H9 (cell line): ENCODE measurements around the gene GFI1B. TPM values are rescaled to one million over a fixed set of nuclear protein-coding genes. Genes with fewer than 3 reads are reported as not detected.

Experiments used
- DNase-seq: peaks from one replicate; pipeline ENCODE4 v3.0.0-alpha.2; 2017
- H2AFZ ChIP-seq: one replicate; pipeline ENCODE4 v1.6.1; 2013; ENCODE audit warnings: mild to moderate bottlenecking, low read length, control low read depth, moderate library complexity
- H2AK5ac ChIP-seq: 2 replicates; pipeline ENCODE4 v1.6.1; 2013; ENCODE audit warnings: low read length, control low read depth, mixed read lengths; ENCODE audit not compliant: insufficient read length
- H2BK120ac ChIP-seq: one replicate; pipeline ENCODE4 v1.6.1; 2013; ENCODE audit warnings: low read depth, mild to moderate bottlenecking, low read length, control low read depth, inconsistent platforms; ENCODE audit not compliant: poor library complexity, severe bottlenecking
- H2BK12ac ChIP-seq: 2 replicates; pipeline ENCODE4 v1.6.1; 2013; ENCODE audit warnings: low read length, control low read depth, mixed read lengths, low read depth; ENCODE audit not compliant: insufficient read length
- H2BK15ac ChIP-seq: 2 replicates; pipeline ENCODE4 v1.6.1; 2013; ENCODE audit warnings: low read depth, low read length, control low read depth
- H2BK20ac ChIP-seq: one replicate; pipeline ENCODE4 v1.6.1; 2013; ENCODE audit warnings: low read depth, mild to moderate bottlenecking, low read length, control low read depth, inconsistent platforms; ENCODE audit not compliant: poor library complexity, severe bottlenecking
- H2BK5ac ChIP-seq: 2 replicates; pipeline ENCODE4 v1.6.1; 2013; ENCODE audit warnings: low read length, control low read depth, mixed read lengths; ENCODE audit not compliant: insufficient read length
- H3K14ac ChIP-seq: 2 replicates; pipeline ENCODE4 v1.6.1; 2013; ENCODE audit warnings: low read length, control low read depth; ENCODE audit not compliant: insufficient read depth
- H3K18ac ChIP-seq: 2 replicates; pipeline ENCODE4 v1.6.1; 2013; ENCODE audit warnings: low read depth, mild to moderate bottlenecking, mixed read lengths, low read length, control low read depth; ENCODE audit not compliant: insufficient read length
- H3K23ac ChIP-seq: 2 replicates; pipeline ENCODE4 v1.6.1; 2013; ENCODE audit warnings: low read length, control low read depth, mixed read lengths, low read depth; ENCODE audit not compliant: insufficient read length
- H3K23me2 ChIP-seq: 2 replicates; pipeline ENCODE4 v1.6.1; 2013; ENCODE audit warnings: low read depth, mild to moderate bottlenecking, mixed read lengths, low read length, control low read depth; ENCODE audit not compliant: insufficient read length, poor library complexity, severe bottlenecking
- H3K27ac ChIP-seq: 2 replicates; pipeline ENCODE4 v1.5.1; 2013; ENCODE audit warnings: low read length, control low read depth, mixed read lengths, low read depth; ENCODE audit not compliant: insufficient read length
- H3K27me3 ChIP-seq: 2 replicates; pipeline ENCODE4 v1.6.1; 2013; ENCODE audit warnings: low read length, control low read depth, inconsistent platforms; ENCODE audit not compliant: insufficient read depth
- H3K4ac ChIP-seq: 2 replicates; pipeline ENCODE4 v1.6.1; 2013; ENCODE audit warnings: low read depth, mild to moderate bottlenecking, control low read depth, inconsistent platforms, low read length, moderate library complexity
- H3K4me1 ChIP-seq: 2 replicates; pipeline ENCODE4 v1.6.1; 2013; ENCODE audit warnings: low read length, control low read depth, inconsistent platforms; ENCODE audit not compliant: insufficient read depth
- H3K4me2 ChIP-seq: 2 replicates; pipeline ENCODE4 v1.6.1; 2013; ENCODE audit warnings: low read length, control low read depth, mixed read lengths; ENCODE audit not compliant: insufficient read length, insufficient read depth
- H3K56ac ChIP-seq: 2 replicates; pipeline ENCODE4 v1.6.1; 2013; ENCODE audit warnings: low read depth, mild to moderate bottlenecking, mixed read lengths, low read length, control low read depth; ENCODE audit not compliant: insufficient read length
- H3K79me1 ChIP-seq: 2 replicates; pipeline ENCODE4 v1.6.1; 2013; ENCODE audit warnings: low read depth, mild to moderate bottlenecking, moderate library complexity, low read length, control low read depth, inconsistent platforms; ENCODE audit not compliant: insufficient read depth, poor library complexity, severe bottlenecking
- H3K79me2 ChIP-seq: 2 replicates; pipeline ENCODE4 v1.6.1; 2013; ENCODE audit warnings: low read length, control low read depth, inconsistent platforms; ENCODE audit not compliant: insufficient read depth
- H3K9ac ChIP-seq: 2 replicates; pipeline ENCODE4 v1.6.1; 2013; ENCODE audit warnings: low read length, control low read depth, mixed read lengths; ENCODE audit not compliant: insufficient read length; ENCODE audit errors: extremely low read depth
- H3K9me3 ChIP-seq: one replicate; pipeline ENCODE4 v1.6.1; 2013; ENCODE audit warnings: low read depth, low read length, inconsistent platforms; ENCODE audit not compliant: control insufficient read depth
- H3T11ph ChIP-seq: one replicate; pipeline ENCODE4 v1.6.1; 2013; ENCODE audit warnings: mild to moderate bottlenecking, low read length, control low read depth, inconsistent platforms
- H4K20me1 ChIP-seq: one replicate; pipeline ENCODE4 v1.6.1; 2013; ENCODE audit not compliant: control insufficient read depth, insufficient read length, insufficient read depth
- H4K5ac ChIP-seq: 2 replicates; pipeline ENCODE4 v1.6.1; 2013; ENCODE audit warnings: low read depth, mild to moderate bottlenecking, mixed read lengths, low read length, control low read depth; ENCODE audit not compliant: insufficient read length
- H4K8ac ChIP-seq: replicated peaks from 2 replicates; pipeline ENCODE4 v1.6.1; 2013; ENCODE audit warnings: low read length, control low read depth, mixed read lengths, low read depth; ENCODE audit not compliant: insufficient read length
- H4K91ac ChIP-seq: 2 replicates; pipeline ENCODE4 v1.6.1; 2013; ENCODE audit warnings: low read depth, mild to moderate bottlenecking, moderate library complexity, mixed read lengths, low read length, control low read depth; ENCODE audit not compliant: insufficient read length
- H3K27ac Mint-ChIP-seq, 3 experiments: 2 replicates in 2 of 3; 3 replicates in 1 of 3; pipeline ENCODE4 v1.8.0; 2020 to 2021; ENCODE audit warnings: mixed read lengths in 3 of 3, mild to moderate bottlenecking in 1 of 3, moderate library complexity in 1 of 3
- H3K27me3 Mint-ChIP-seq: 2 replicates; pipeline ENCODE4 v1.8.0; 2021; ENCODE audit warnings: low read depth, mild to moderate bottlenecking, moderate library complexity, mixed read lengths
- H3K36me3 Mint-ChIP-seq, 3 experiments: 2 replicates in 2 of 3; 3 replicates in 1 of 3; pipeline ENCODE4 v1.8.0; 2020 to 2021; ENCODE audit warnings: low read depth in 3 of 3, mixed read lengths in 3 of 3; ENCODE audit not compliant: insufficient read depth in 1 of 3
- H3K4me1 Mint-ChIP-seq, 2 experiments: 2 replicates each; pipeline ENCODE4 v1.8.0; 2020; ENCODE audit warnings: mixed read lengths in 2 of 2
- H3K4me3 Mint-ChIP-seq, 2 experiments: 2 replicates in 1 of 2; 3 replicates in 1 of 2; pipeline ENCODE4 v1.8.0; 2020 to 2021; ENCODE audit warnings: mild to moderate bottlenecking in 2 of 2, mixed read lengths in 2 of 2, moderate library complexity in 1 of 2
- H3K9me3 Mint-ChIP-seq, 2 experiments: 2 replicates in 1 of 2; 3 replicates in 1 of 2; pipeline ENCODE4 v1.8.0; 2020; ENCODE audit warnings: mild to moderate bottlenecking in 2 of 2, mixed read lengths in 2 of 2, moderate library complexity in 1 of 2
- WGBS: extraction: QIAGEN DNeasy Blood & Tissue Kit; methylation state at CpG from one replicate; pipeline ENCODE4 v1.1.7; 2013; ENCODE audit warnings: missing lambda C conversion rate, low lambda C conversion rate, mixed read lengths; ENCODE audit not compliant: insufficient read length; ENCODE audit errors: extremely low coverage; 5-methylcytosine and 5-hydroxymethylcytosine counted together
- total RNA-seq: library from RNA; stranded (reverse); gene quantifications from 2 replicates; pipeline ENCODE4 v1.2.1, GENCODE V29; 2021
- TF ChIP-seq, protein P1 (sequence below): fragments of 200-600 bp; sonication (generic); conservative IDR thresholded peaks from 3 replicates; pipeline ENCODE4 v1.8.0; 2021; ENCODE audit warnings: antibody characterized with exemption, mild to moderate bottlenecking

The GFI1B gene
- total RNA-seq, 1 experiment from 2014 or later = not detected

DNA sequence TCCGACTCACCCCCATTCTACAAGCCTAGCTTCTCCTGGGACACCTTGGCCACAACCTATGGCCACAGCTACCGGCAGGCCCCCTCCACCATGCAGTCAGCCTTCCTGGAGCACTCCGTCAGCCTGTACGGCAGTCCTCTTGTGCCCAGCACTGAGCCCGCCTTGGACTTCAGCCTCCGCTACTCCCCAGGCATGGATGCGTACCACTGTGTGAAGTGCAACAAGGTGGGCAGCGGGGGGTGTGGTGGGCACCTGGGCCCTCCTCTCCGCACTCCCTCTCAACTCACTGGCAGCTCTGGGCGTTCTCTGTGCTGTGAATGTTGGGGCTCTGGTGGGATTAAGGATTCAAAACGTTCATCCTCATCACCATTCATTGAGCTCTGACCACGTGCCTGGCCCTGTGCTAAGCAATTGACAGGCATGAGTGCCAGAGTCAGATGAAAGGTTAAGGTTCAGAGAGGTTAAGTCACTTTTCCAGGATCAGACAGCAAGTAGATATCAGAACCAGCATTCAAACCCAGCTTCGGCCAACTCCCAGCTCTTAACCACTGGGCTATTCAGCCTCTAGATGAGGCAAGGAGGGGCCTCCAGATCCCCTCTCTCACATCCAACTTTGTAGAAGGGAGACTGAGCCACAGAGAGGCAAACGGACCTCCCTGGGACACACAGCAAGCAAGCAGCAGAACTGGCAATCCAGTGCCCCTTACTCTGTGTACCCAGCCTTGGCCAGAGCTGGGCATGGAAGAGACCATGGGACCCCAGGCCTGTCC lies 9.9 kb downstream of the GFI1B start:
- Histone ChIP-seq H3K4me2 (no peak overlapping the region), H4K20me1 (no peaks in the 10 kb centered on the region), H3K4ac (no peak overlapping the region), H3K23me2 (no peaks in the 10 kb centered on the region), H2BK20ac (no peak overlapping the region), H2AK5ac (no peak overlapping the region), H3K27me3 (no peaks in the 10 kb centered on the region), H3K79me2 (no peaks in the 10 kb centered on the region), H2BK12ac (no peak overlapping the region), H3K18ac (no peak overlapping the region), H3K23ac (no peak overlapping the region), H4K91ac (no peak overlapping the region), H4K5ac (no peak overlapping the region), H4K8ac (no peak overlapping the region), H2AFZ (no peak overlapping the region), H3K4me1 (no peaks in the 10 kb centered on the region), H3K56ac (no peak overlapping the region), H3K9ac (no peak overlapping the region), H2BK120ac (no peak overlapping the region), H3K79me1 (no peaks in the 10 kb centered on the region), H3K9me3 (no peaks in the 10 kb centered on the region), H3T11ph (no peak overlapping the region), H3K14ac (no peak overlapping the region), H3K27ac (no peak overlapping the region), H2BK15ac (no peak overlapping the region), H2BK5ac (no peak overlapping the region)
- Mint-ChIP-seq H3K27ac (no peak overlapping the region), H3K4me3 (no peak overlapping the region), H3K4me1 (peaks cover 0 to 3% of the 10 kb centered on the region in 2 experiments; a peak in 1 of 4 replicates), H3K36me3 (no peaks in the 10 kb centered on the region), H3K27me3 (peaks cover 50% of the 10 kb centered on the region), H3K9me3 (peaks cover 0 to 6% of the 10 kb centered on the region in 2 experiments; a peak in 3 of 5 replicates)
- WGBS = no CpG with 5 or more reads among the region's 14 CpGs
- DNase-seq = no peak
- TF ChIP-seq, protein P1, sequence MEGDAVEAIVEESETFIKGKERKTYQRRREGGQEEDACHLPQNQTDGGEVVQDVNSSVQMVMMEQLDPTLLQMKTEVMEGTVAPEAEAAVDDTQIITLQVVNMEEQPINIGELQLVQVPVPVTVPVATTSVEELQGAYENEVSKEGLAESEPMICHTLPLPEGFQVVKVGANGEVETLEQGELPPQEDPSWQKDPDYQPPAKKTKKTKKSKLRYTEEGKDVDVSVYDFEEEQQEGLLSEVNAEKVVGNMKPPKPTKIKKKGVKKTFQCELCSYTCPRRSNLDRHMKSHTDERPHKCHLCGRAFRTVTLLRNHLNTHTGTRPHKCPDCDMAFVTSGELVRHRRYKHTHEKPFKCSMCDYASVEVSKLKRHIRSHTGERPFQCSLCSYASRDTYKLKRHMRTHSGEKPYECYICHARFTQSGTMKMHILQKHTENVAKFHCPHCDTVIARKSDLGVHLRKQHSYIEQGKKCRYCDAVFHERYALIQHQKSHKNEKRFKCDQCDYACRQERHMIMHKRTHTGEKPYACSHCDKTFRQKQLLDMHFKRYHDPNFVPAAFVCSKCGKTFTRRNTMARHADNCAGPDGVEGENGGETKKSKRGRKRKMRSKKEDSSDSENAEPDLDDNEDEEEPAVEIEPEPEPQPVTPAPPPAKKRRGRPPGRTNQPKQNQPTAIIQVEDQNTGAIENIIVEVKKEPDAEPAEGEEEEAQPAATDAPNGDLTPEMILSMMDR = no peak
